Gastrocnemius medialis (tissue), 4 donors: ENCODE results near the gene ZNF800. TPM values are rescaled to one million over a fixed set of nuclear protein-coding genes. Genes with fewer than 3 reads are reported as not detected.

Experiments
- ATAC-seq, 2 donors: fragments of 150-250 bp; one replicate each; pipeline ENCODE4 v1.9.1; 2016
- DNase-seq, 2 donors: peaks; one replicate each; pipeline ENCODE4 v3.0.0-alpha.2; 2019
- H3K27ac ChIP-seq, 4 donors: fragments of 200-600 bp; sonication (generic); 1 replicate in 1 of 4; 2 replicates in 3 of 4; pipeline ENCODE4 v1.5.1; 2016 to 2018; ENCODE audit warnings: mild to moderate bottlenecking in 2 of 4, moderate library complexity in 1 of 4
- H3K27me3 ChIP-seq, 3 donors: fragments of 200-600 bp; sonication (generic) in 2 of 3; 1 replicate in 1 of 3; 2 replicates in 2 of 3; pipeline versions ENCODE4 v1.5.1 to v1.6.0; 2016 to 2019; ENCODE audit warnings: mild to moderate bottlenecking in 1 of 3, moderate library complexity in 1 of 3
- H3K36me3 ChIP-seq, 2 donors: fragments of 200-600 bp; sonication (generic) in 1 of 2; one replicate each; pipeline ENCODE4 v1.5.1; 2017 to 2018
- H3K4me1 ChIP-seq, 2 donors: fragments of 200-600 bp; sonication (generic) in 1 of 2; one replicate each; pipeline ENCODE4 v1.5.1; 2016 to 2017; ENCODE audit warnings: mild to moderate bottlenecking in 2 of 2
- H3K4me3 ChIP-seq, 4 donors: fragments of 200-600 bp; sonication (generic) in 3 of 4; 1 replicate in 1 of 4; 2 replicates in 3 of 4; pipeline ENCODE4 v1.5.1; 2016 to 2019; ENCODE audit warnings: mild to moderate bottlenecking in 2 of 4
- H3K9me3 ChIP-seq, 3 donors: fragments of 200-600 bp; sonication (generic) in 2 of 3; 1 replicate in 1 of 3; 2 replicates in 2 of 3; pipeline ENCODE4 v1.5.1; 2016 to 2019
- CTCF ChIP-seq, 5 experiments: fragments of 450-650 bp in 3 of 5; fragments of 200-600 bp in 2 of 5; sonication (generic) in 2 of 5; IDR thresholded peaks in 4 of 5; conservative IDR thresholded peaks in 1 of 5; 1 replicate in 4 of 5; 2 replicates in 1 of 5; pipeline ENCODE4 v1.5.1; 2016 to 2019; ENCODE audit warnings: antibody characterized with exemption in 5 of 5, mild to moderate bottlenecking in 3 of 5, moderate library complexity in 3 of 5
- POLR2A ChIP-seq, 2 donors: fragments of 450-650 bp; IDR thresholded peaks; one replicate each; pipeline ENCODE4 v1.6.1; 2017; ENCODE audit warnings: antibody characterized with exemption in 2 of 2, mild to moderate bottlenecking in 2 of 2, moderate library complexity in 2 of 2
- in situ Hi-C, 4 donors: fragments of 200-750 bp; cut with MboI; loops; one replicate each; pipeline versions ENCODE4 v1.15.0 to v1.8.0; 2017; ENCODE audit warnings: low sequenced_read_pairs in 4 of 4
- intact Hi-C: fragments of 100-400 bp; cut with DNase I; formaldehyde crosslinking; loops from one replicate; pipeline ENCODE4 v1.15.1; 2023; ENCODE audit warnings: low total_unique reads
- total RNA-seq, 4 donors: library from RNA; depleted of rRNA; stranded (reverse); fragments of >200 nt; gene quantifications; one replicate each; pipeline versions ENCODE4 v1.1.0 to v1.2.3, GENCODE V29; 2016

Gene ZNF800
- total RNA-seq, 4 donors from 2014 or later = 22.1 to 41.3 (median 30.1) TPM

- peaks cover 21 to 32% of the 10 kb centered on the region in 2 donors for H3K4me1 ChIP-seq
- H3K36me3 ChIP-seq = peaks cover 0 to 28% of the 10 kb centered on the region in 2 donors
- intact Hi-C loops (no loop called here), in situ Hi-C loops (loop anchor here in 2 of 4 donors (10.0 to 25.0 kb wide), 3 partner anchors 192 to 280 kb away; partner anchors contain the start of genes ARF5 (in 1 of the 2), FSCN3 (in 1 of the 2), GCC1 (in 1 of the 2) and SND1 (in 1 of the 2))
- no peak overlapping the region for H3K4me3 ChIP-seq
- DNase-seq (no peak), ATAC-seq (no peak)
- H3K9me3 ChIP-seq = no peaks in the 10 kb centered on the region
- H3K27me3 ChIP-seq = no peaks in the 10 kb centered on the region
- no peak for TF ChIP-seq POLR2A (IDR thresholded peaks at IDR 0.05)
- no peak for TF ChIP-seq CTCF (IDR thresholded peaks at IDR 0.05 in 4 of 5, conservative IDR thresholded peaks at IDR 0.05 in 1 of 5)
- no peak overlapping the region for H3K27ac ChIP-seq
These were observed 10.0 kb downstream of the ZNF800 start for GRCh38 chr7:127382301-127383085.

GRCh38 chr7:127380479-127380878 is 12.0 kb downstream of the ZNF800 start:
- Histone ChIP-seq H3K27me3 (no peaks in the 10 kb centered on the region), H3K4me3 (no peak overlapping the region), H3K36me3 (peaks cover 0 to 20% of the 10 kb centered on the region in 2 donors), H3K27ac (no peak overlapping the region), H3K9me3 (no peaks in the 10 kb centered on the region), H3K4me1 (peaks cover 21 to 25% of the 10 kb centered on the region in 2 donors)
- no peak for DNase-seq
- no peak for ATAC-seq
- in situ Hi-C loops = loop anchor here in 2 of 4 donors (10.0 to 25.0 kb wide), 3 partner anchors 194 to 282 kb away; partner anchors contain the start of genes ARF5 (in 1 of the 2), FSCN3 (in 1 of the 2), GCC1 (in 1 of the 2) and SND1 (in 1 of the 2)
- TF ChIP-seq CTCF (IDR thresholded peaks at IDR 0.05 in 4 of 5, conservative IDR thresholded peaks at IDR 0.05 in 1 of 5) = no peak
- TF ChIP-seq POLR2A (IDR thresholded peaks at IDR 0.05) = no peak
- intact Hi-C loops = no loop called here

GRCh38 chr7:127379642-127380041 is 12.9 kb downstream of the ZNF800 start:
- Histone ChIP-seq H3K36me3 (peaks cover 0 to 22% of the 10 kb centered on the region in 2 donors), H3K27ac (no peak overlapping the region), H3K27me3 (no peaks in the 10 kb centered on the region), H3K9me3 (no peaks in the 10 kb centered on the region), H3K4me3 (no peak overlapping the region), H3K4me1 (peaks cover 21 to 25% of the 10 kb centered on the region in 2 donors)
- in situ Hi-C loops (loop anchor here in 2 of 4 donors (10.0 to 25.0 kb wide), 3 partner anchors 195 to 283 kb away; partner anchors contain the start of genes ARF5 (in 1 of the 2), FSCN3 (in 1 of the 2), GCC1 (in 1 of the 2) and SND1 (in 1 of the 2)), intact Hi-C loops (no loop called here)
- ATAC-seq (no peak), DNase-seq (no peak)
- TF ChIP-seq CTCF (IDR thresholded peaks at IDR 0.05 in 4 of 5, conservative IDR thresholded peaks at IDR 0.05 in 1 of 5) (no peak), POLR2A (IDR thresholded peaks at IDR 0.05) (no peak)

- Histone ChIP-seq H3K27me3 (no peaks in the 10 kb centered on the region), H3K4me3 (no peak overlapping the region), H3K9me3 (no peaks in the 10 kb centered on the region), H3K27ac (no peak overlapping the region), H3K36me3 (peaks cover 0 to 29% of the 10 kb centered on the region in 2 donors), H3K4me1 (peaks cover 20 to 22% of the 10 kb centered on the region in 2 donors)
- in situ Hi-C loops (loop anchor here in 2 of 4 donors (25.0 kb wide), 2 partner anchors 209 to 284 kb away; partner anchors contain the start of genes ARF5 (in 1 of the 2), FSCN3 (in 1 of the 2), GCC1 (in 1 of the 2) and SND1 (in 1 of the 2)), intact Hi-C loops (no loop called here)
- no peak for TF ChIP-seq CTCF (IDR thresholded peaks at IDR 0.05 in 4 of 5, conservative IDR thresholded peaks at IDR 0.05 in 1 of 5)
- no peak for TF ChIP-seq POLR2A (IDR thresholded peaks at IDR 0.05)
- no peak for ATAC-seq
- DNase-seq = no peak
These were observed 14.0 kb downstream of the ZNF800 start for GRCh38 chr7:127378537-127378936.
